ENCODE results near the gene ZNF48.
A peak's percentile ranks its signal among the peaks of the same experiment; 100 is the strongest.

The ZNF48 gene

DNA sequence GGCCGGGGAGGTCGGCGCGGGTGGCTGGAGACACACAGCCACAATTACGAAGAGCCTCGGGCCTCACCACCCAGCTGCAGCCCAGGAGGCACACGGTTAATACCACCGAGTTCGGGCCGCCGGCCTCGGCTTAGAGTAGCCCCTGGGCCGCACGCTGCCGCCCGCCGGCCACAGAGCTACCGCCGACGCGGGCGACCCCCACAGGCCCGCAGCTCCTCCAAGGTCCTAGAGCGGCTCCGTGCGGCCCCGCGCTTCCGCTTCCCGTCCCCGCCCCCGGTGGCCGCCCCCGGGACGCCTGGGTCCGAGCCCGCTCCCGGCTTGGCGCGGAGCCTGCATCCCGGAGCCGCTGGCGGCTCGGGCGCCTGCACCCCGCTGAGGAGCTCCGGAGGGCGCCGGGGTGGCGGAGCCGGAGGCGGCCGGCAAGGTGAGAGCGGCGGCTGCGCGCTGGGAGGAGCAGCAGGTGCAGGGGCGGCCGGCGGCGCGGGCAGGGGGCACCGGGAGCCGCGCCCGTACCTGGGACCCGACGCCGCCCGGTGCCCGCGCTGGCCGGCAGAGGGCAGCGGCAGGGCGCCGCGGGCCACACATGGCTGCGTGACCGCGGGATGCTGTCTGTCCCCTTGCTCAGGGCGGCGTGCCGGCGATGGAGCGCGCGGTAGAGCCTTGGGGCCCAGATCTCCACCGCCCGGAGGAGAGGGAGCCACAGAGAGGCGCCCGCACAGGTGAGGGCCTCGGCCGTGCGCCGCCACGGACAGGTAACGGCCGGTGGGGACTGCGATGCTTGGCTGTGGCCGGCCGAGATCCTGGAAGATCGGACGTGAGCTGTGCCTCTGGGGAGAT, at the start of gene ZNF48:
Gene ZNF48 (plus strand): TSS at position 266 of the 837 bp plus-strand sequence. CDS start 375 bp downstream, at position 641.
- DNase-seq (ENCODE audit: low read depth): no peak

DNA sequence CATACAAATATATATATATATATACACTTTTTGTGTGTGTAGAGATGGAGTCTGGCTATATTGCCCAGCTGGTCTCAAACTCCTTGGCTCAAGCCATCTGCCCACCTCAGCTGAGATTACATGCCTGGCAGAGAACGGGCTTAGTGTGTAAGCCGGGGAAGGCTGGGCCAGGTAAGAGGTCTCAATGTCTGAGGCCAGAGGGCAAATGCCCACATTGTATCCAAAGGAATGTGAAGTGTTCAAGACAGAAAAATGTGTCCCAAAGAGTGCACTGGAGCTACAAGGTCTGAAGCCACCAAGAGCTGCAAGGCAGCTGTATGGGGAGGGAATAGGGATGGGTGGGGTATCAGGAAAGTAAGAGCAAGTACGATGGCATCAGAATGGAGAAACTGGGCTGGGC, 48.9 kb upstream of the ZNF48 start:
- no peak for DNase-seq (ENCODE audit: low read depth)

DNA sequence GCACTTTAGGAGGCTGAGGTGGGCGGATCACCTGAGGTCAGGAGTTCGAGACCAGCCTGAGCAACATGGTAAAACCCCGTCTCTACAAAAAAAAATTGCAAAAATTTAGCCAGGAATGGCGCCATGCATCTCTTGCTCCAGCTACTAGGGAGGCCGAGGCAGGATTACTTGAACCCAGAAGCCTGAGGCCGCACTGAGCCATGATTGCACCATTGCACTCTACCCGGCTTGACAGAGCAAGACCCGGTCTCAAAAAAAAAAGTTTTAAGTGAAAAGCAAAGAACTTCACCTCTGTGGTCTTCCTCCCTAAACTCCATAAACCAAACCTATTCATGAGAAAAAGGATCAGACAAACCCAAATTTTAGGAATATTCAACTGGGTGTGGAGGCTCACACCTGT, 47.1 kb upstream of the ZNF48 start:
- no peak for DNase-seq (ENCODE audit: low read depth)

DNA sequence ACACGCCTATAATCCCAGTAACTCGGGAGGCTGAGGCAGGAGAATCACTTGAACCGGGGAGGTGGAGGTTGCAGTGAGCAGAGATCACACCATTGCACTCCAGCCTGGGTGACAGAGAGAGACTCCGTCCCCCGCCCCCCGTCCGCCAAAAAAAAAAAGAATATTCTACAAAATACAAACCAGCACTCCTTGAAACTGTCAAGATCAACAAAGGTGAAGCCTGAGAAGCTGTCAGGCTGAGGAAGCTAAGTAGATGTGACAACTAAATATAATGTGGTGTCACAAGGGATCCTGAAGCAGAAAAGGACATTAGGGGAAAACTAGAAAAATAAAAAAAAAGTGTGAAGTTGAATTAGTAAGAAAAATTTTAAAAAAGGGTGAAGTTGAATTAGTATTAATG, 46.3 kb upstream of the ZNF48 start:
- no peak for DNase-seq (ENCODE audit: low read depth)

DNA sequence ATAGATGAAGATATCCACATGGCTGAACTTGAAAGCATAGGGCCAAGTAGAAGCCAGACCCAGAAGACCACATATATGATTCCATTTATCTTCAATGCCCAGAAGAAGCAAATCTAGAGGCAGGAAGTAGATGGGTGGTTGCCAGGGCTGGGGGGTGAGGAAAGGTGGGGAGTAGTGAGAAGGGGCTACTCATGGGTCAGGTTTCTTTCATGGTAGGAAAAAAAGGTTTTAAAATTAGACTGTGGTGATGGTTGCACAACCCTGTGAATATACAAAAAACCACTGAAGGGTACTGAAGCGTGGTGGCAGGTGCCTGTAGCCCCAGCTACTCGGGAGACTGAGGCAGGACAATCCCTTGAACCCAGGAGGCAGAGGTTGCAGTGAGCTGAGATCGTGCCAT, 45.5 kb upstream of the ZNF48 start:
- DNase-seq (ENCODE audit: low read depth): no peak

DNA sequence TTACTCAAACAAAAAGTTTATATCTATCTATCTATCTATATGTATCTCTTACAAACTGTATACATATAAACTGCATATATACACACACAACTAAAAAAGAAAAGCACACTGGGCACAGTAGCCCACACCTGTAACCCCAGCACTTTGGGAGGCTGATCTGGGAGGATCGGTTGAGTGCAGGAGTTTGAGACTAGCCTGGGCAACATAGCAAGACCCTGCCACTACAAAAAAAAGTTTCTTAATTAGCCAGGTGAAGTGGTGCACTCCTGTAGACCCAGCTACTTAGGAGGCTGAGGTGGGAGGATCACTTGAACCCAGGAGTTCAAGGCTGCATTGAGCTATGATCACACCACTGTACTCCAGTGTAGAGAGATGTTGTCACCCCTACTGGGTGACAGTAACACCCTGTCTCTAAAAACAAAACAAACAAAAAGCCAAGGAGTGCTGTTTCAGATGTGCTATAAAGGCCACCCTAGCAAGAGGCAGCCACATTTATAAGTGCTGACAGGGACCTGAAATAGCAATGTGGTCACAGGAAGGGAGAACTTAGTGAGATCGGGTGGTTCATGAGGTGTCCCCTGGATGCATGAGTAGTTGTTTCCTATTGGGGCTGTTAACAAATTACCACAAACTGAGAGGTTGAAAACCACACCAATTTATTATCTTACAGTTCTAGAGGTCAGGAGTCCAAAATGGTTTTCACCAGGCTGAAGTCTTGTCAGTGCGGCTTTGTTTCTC, 44.9 kb upstream of the ZNF48 start:
- no peak for DNase-seq (ENCODE audit: low read depth)

DNA sequence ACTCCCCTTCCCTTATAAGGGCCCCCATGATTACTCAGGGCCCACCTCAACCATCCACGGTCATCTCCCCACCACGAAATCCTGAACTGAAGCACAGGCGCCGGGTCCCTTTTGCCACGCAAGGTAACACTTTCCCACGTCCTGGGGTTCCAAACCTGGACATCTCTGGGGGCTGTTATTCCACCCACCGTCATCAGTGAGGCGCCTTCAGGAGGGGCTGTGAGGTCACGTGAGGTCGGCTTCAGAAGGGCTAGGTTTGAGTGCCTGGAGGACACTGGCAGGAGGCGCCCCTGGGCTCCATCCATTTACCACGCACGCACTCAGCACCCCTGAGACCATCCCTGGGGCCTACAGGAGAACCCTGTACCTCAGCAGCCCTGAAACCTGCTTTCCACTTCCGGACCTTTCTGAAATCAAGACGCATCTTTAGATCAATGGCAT, 44.2 kb upstream of the ZNF48 start:
- no peak for DNase-seq (ENCODE audit: low read depth)

DNA sequence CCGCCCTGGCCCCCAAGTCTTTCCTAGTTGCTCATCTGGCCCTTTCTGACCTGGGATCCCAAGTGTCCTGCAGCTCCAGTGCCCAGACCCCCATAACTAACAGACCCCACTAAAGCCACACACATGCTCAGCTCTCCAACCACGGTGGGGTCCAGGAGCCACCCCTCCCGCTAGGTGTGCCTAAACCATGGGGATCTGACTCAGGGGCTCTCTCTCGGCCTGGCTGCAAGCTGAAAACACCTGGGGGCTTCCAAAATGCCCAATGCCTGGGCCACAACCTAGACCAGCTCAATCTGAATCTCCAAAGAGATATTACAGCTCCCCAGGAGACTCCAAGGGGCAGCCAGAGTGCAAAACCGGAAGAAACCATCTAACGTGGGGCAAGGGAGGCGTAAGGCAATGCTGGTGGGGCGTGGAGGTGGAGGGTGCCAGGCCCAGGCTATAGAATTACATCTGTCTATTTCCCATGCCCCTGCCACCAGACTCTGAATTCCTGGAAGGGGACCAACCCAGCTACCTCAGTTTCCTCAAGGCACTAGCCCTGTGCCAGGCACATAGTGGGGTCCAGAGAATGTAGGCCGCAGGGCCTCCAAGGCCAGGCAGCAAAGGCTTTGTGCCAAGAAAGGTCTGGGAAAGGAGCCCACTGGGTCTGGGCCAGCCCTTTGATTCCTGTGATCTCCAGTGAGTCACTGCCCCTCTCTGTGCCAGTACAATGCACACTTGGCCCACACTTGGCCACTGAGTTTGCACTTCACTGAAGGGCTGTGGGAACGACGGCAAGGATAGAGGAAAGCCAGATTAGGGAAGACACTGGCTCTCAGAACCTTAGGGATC, 43.4 kb upstream of the ZNF48 start:
- DNase-seq (ENCODE audit: low read depth): peak; percentile 27

DNA sequence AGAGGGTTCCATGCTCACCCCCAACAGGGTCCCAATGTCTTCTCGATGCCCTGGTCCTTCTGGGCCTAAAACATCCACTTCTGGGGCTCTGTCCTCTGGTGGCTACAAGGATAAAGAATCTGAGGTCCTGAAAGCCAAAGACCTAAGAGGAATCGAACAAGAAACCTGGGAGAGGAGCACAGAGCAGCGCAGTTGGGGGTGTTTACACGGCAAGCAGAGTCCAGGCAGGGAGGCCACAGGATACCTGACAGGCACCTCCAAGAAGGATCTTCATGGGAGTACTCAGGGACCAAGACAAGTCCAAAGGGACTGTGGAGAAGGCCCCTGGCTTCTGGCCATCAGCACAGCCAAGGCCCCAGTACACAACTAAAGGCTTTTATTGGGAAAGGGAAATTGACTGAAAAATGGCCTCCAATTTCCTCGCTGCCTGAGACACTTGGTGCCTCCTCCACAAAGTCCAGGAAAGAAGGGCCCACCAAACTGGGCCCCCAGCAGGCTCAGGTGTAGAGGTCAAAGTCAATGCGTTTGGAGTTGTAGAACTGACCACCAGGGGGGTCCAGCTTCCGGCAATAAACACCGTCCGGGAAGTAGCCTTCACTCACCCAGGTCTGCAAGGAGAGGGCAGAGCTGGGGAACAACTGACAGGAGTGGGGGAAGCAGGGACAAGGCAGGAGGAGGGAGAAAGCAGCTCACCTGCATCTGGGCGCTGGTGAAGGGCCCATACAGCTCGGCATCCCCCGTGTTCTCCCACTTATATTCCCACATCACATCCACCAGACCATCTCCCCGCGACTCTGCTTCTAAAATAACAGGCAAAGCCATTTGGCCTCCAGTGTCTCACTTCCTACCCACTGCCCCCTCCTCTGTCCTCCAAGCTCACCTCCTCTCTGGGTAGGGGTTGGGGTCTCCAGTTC, 42.5 kb upstream of the ZNF48 start:
- DNase-seq (ENCODE audit: low read depth): no peak

DNA sequence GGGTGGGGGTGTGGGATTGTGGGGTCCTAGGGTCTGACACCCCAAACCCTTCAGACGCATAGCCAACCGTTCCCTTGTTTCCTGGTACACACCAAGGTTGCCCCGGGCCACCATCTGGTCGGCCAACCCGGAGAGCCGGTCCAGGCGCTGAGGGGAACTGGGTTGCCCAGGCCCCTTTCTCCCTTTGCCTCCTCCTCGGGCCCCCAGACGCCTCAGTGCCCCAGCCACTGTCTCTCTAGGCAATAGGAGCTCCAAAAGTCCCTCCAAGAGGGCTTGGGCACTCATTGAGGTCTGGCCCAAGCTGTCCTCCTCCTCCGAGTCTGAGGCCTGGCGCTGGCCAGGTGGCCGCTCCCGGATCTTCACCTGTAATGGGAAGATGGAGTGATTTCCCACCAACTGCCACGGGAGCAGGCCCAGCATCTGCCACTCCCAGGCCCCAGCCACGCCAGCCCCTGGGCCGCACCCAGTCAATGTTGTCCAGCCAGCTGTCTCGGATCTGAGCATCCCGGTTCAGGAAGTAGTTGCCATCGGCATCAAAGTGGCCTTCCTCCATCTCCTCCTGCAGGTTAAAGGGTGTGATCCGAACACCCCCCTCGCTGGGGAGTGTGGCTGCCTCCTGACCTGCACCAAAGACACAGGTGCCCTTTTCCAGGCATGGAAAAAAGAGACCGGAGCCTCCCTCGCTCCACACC, 41.6 kb upstream of the ZNF48 start:
- DNase-seq (ENCODE audit: low read depth): no peak

DNA sequence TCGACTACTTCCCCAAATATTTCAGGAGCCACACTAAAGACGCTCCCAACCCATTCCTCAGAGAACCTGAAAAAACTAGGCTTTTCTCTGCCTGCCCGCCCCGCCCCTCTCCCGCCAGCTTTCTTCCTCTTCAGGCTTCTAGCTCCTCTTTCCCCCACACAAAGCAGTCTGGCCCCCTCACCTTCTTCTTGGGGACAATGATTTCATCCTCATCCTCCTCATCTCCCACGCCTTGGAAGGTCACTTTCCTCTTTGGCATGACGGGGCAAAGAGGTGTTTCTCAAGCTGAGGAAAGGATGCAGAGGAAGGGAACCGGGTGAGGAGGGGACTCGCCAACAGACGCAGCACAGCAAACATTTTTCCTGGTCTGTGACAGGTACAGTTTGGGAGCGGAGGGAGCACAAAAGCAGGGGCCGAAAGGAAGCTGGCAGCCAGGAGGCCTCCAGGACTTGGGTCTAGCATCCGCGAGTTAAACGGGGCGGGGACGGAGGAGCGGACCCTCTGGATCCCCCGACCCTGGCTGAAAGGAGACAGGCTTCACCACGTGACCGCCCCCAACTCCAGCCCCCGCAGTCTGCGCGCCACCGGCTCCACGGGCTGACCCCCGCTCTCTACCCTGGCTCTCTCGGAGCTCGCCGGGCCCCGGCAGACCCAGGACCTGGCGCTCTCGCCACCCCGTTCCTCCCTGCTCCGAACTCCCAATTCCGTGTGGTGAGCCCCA, 40.6 kb upstream of the ZNF48 start:
- no peak for DNase-seq (ENCODE audit: low read depth)

DNA sequence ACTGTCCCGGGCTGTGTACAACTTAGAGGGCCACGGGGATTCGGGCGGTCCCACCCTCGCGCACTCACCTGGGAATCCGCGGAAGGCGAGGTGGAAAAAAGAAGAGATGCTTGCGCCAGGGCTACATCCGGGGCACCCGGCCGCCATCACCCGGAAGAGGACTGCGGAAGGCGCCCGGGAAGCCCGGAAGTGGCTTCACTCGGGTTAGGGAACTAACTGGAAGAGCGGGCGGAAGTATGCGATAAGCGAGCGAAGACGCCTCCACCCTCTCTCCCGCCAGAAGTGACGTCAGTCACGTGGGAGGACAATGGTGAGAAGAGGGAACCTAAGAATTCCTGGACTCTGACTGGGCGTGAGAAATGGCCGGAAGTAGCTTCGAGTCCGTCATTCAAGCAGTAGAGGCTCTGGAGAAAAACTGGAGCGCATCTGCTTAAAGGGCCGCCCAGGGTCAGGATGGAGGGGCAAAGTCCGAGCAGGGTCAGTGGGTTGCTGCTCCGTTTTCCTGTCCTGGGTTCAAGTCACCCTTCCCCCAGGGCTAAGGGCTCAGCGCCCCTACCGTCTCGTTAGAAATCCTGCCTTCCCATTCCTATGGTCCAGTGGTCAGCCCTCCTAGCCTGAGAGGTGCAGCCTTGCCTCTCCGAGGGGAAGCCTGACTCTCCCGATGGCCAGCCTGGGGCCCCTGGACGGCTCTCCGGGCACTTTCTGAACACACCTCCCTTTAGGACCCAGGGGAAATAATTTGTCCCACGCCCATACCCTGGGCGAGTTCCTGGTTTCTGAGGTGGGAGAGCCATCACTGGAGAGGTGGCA, 39.9 kb upstream of the ZNF48 start, which contains the start of gene CD2BP2:
Gene CD2BP2 (minus strand): TSS at position 165 of the 810 bp plus-strand sequence. CDS start 627 bp downstream, outside the sequence.
- DNase-seq (ENCODE audit: low read depth): peak; percentile 99

DNA sequence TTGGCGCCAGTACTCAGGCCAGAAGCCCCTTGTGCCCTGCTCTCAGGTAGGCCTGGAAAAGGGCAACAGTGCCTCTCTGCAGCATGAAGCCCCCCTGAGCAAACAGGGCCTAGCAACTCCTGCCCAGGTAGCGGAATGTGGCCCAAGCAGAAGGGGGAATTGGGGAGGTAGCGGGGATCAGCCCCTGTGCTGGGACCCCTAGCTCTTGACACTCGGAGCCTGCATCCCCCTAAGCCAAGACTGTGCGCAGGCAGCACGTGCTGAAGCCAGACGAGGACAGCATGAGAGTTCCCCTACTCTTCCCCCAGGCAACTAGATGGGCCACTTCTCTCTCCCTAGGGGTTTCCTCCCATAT, 39.3 kb upstream of the ZNF48 start:
- DNase-seq (ENCODE audit: low read depth): no peak

DNA sequence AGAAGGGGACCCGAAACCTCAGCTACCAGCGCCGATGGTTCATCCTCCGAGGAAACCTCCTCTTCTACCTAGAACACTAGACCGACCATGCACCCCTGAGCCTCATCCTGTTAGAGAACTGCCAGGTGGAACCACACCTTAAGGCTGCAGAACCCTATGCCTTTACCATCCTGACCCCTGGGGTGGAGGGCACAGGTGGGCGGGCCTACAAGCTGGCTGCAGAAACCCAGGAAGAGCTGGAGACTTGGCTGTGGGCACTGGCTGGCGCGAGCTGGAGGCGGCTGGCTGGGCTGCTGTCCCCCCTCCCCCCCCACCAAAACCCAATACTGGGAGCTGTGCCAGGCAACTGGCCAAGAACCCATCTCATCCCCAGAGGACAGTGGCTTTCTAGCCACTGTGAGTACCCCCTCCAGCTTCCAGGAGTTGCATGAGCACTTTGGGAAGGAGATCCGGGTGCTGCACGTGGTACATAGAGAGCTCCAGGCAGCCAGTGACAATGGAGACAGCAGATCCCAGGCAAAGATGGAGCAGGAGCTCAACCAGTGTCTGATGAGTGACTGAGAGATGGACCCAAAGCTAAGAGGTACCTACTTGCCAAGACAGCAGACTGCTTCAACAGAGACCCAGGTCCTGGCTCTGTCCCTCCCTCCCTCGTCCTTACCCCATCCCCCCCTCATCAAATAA, 38.7 kb upstream of the ZNF48 start:
- no peak for DNase-seq (ENCODE audit: low read depth)

DNA sequence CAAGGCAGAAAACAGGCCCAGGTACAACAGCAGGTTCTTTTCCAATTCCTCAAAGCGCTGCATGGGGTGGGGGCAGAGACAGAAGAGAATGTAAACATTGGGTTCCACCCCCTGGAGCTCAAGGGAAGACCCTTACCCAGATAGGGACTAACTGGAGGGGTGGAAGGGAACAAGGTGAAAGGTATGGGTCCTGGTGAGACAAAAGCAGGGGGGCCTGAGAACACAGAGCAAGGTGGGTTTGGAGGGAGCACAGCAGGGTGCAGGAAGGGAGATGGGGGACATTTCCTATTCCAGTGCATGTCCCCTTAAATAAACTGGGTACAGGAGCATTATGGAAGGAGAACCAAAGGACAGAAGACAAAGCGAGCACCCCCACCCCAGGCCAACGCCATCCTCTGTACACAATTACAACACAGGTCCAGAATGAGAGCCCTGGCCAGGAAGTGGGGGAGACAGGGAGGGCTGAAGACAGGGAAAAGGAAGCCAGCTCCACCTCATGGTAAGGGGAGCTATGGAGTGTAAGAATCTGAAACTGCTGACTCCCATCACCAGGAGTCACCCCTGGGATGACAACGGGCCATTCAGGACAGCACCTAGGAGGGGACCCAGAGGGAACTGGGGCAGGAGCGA, 38.0 kb upstream of the ZNF48 start:
- DNase-seq (ENCODE audit: low read depth): no peak

DNA sequence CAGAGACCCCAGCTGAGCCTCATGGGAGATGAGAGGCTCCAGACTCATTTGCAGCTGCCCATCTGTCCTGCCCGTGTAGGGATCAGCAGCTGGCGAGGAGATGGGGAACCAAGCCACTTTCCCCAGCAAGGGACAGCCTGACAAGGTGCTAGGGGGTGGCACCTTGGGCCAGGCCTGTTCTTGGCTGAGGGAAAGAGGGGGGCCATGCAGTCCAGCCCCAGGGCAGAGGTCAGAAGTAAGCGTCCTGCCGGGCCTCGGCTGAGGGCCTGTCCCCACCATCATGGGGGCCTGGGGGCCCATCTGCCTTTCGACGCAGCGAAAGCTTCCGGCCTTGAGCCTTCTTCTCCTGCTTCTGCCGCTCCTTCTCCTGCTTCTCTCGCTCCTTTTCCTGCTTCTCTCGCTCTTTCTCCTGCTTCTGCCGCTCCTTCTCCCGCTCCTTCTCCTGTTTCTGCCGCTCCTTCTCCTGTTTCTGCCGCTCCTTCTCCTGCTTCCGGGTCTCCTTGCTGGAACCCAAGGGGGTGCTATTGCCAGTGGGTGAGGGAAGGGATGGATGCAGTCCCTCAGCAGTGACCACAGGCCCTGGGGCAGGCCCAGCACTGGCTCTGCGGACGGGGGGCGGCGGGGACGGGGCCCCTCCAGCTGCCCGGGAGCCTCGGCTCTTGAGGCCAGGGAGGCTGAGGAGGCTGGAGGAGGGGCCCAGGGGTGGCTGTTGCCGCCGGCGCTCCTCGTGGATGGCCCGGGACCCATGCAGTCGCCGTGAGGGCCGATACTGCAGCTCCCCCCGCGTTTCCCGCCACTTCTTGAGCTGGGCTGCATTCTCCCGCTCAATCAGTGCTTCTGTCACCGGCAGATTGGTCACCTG, 37.3 kb upstream of the ZNF48 start:
- no peak for DNase-seq (ENCODE audit: low read depth)

DNA sequence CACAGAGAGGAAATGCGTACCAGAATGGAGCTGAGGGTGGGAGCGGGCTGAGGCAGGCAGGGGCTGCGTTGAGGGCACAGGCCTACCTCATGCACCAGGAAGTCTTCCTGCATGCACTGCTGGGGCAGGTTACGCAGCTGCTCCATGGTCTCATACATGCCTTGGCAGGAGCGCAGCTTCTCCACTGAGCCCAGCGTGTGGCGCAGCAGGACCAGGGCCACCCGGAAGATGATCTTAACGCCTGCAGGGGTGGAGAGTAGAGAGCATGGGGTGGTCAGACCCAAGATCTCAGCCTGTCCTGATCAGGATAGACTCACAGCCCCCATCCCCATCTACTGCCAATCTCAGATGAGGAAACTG, 36.7 kb upstream of the ZNF48 start:
- DNase-seq (ENCODE audit: low read depth): no peak
